DOHH2 (cell line): ENCODE data around the gene TNFSF10.

Experiments used
- CTCF ChIP-seq: fragments of 200-600 bp; sonication (generic); IDR thresholded peaks from one replicate; pipeline ENCODE4 v1.5.1; 2014; ENCODE audit warnings: antibody characterized with exemption, mild to moderate bottlenecking, low read depth, low read length; ENCODE audit not compliant: poor library complexity, severe bottlenecking
- EZH2phosphoT487 ChIP-seq: fragments of 200-600 bp; sonication (generic); IDR thresholded peaks from 2 replicates; pipeline ENCODE4 v1.6.1; 2017; ENCODE audit warnings: borderline replicate concordance, mild to moderate bottlenecking, antibody characterized with exemption, low read length, moderate library complexity, mixed read lengths

GRCh38 chr3:172456404-172456803 is 66.8 kb downstream of the TNFSF10 start:
- TF ChIP-seq CTCF (no peak), EZH2phosphoT487 (no peak)
